Chondrocyte (in vitro differentiated cells): ENCODE data around the gene FBXO44. TPM values are rescaled to one million over a fixed set of nuclear protein-coding genes. Genes with fewer than 3 reads are reported as not detected.

Experiments
- DNase-seq: peaks from one replicate; pipeline ENCODE4 v3.0.0; 2021; ENCODE audit warnings: mixed read lengths, low spot score
- H3K27ac Mint-ChIP-seq: one replicate; pipeline ENCODE4 v1.8.0; 2021; ENCODE audit warnings: mild to moderate bottlenecking, moderate library complexity, mixed read lengths; ENCODE audit not compliant: unreplicated experiment
- H3K27me3 Mint-ChIP-seq: 2 replicates; pipeline ENCODE4 v1.8.0; 2021; ENCODE audit warnings: low read depth, mixed read lengths
- H3K36me3 Mint-ChIP-seq: 2 replicates; pipeline ENCODE4 v1.8.0; 2021; ENCODE audit warnings: low read depth, mixed read lengths
- H3K4me1 Mint-ChIP-seq: 2 replicates; pipeline ENCODE4 v1.8.0; 2021; ENCODE audit warnings: low read depth, mild to moderate bottlenecking, mixed read lengths
- H3K4me3 Mint-ChIP-seq: one replicate; pipeline ENCODE4 v1.8.0; 2021; ENCODE audit warnings: mild to moderate bottlenecking, moderate library complexity, mixed read lengths; ENCODE audit not compliant: unreplicated experiment
- H3K9me3 Mint-ChIP-seq: 2 replicates; pipeline ENCODE4 v1.8.0; 2021; ENCODE audit warnings: low read depth, mixed read lengths
- total RNA-seq: library from RNA; stranded (reverse); gene quantifications from 3 replicates; pipeline ENCODE4 v1.2.1, GENCODE V29; 2021
- TF ChIP-seq, protein P1 (sequence below): fragments of 200-600 bp; sonication (generic); IDR thresholded peaks from 2 replicates; pipeline ENCODE4 v1.5.0; 2021; ENCODE audit warnings: antibody characterized with exemption, mild to moderate bottlenecking, moderate library complexity

The FBXO44 gene
- total RNA-seq, 1 donor from 2014 or later, result 17.5 TPM

DNA sequence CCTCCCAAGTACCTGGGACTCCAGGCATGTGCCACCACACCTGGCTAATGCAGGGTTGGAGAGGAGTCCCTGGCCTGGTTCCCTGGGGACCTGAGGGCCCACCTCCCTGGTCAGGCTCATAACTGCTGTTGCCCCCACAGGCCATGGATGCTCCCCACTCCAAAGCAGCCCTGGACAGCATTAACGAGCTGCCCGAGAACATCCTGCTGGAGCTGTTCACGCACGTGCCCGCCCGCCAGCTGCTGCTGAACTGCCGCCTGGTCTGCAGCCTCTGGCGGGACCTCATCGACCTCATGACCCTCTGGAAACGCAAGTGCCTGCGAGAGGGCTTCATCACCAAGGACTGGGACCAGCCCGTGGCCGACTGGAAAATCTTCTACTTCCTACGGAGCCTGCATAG lies 13.8 kb downstream of the FBXO44 start:
- Mint-ChIP-seq H3K27me3 (no peaks in the 10 kb centered on the region), H3K4me1 (peaks cover 3% of the 10 kb centered on the region), H3K4me3 (no peak overlapping the region), H3K27ac (no peak overlapping the region), H3K36me3 (peaks cover 7% of the 10 kb centered on the region), H3K9me3 (no peaks in the 10 kb centered on the region)
- TF ChIP-seq, protein P1, sequence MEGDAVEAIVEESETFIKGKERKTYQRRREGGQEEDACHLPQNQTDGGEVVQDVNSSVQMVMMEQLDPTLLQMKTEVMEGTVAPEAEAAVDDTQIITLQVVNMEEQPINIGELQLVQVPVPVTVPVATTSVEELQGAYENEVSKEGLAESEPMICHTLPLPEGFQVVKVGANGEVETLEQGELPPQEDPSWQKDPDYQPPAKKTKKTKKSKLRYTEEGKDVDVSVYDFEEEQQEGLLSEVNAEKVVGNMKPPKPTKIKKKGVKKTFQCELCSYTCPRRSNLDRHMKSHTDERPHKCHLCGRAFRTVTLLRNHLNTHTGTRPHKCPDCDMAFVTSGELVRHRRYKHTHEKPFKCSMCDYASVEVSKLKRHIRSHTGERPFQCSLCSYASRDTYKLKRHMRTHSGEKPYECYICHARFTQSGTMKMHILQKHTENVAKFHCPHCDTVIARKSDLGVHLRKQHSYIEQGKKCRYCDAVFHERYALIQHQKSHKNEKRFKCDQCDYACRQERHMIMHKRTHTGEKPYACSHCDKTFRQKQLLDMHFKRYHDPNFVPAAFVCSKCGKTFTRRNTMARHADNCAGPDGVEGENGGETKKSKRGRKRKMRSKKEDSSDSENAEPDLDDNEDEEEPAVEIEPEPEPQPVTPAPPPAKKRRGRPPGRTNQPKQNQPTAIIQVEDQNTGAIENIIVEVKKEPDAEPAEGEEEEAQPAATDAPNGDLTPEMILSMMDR, result no peak
- DNase-seq, result no peak

- H3K27ac Mint-ChIP-seq, result no peak overlapping the region
These were observed 16.1 kb downstream of the FBXO44 start for GRCh38 chr1:11670747-11671146.

DNA sequence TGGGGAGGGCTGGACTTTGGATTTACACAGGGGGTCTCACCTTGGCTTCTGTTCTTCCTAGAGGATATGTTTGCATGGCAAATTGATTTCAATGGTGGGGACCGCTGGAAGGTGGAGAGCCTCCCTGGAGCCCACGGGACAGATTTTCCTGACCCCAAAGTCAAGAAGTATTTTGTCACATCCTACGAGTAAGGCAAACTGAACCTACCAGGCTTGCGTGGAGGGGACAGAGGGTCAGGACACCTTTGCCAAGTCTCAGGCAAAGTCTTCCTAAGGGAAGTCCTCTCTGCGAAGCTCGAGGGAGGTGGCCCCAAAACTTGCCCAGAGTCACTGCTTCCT lies 16.5 kb downstream of the FBXO44 start:
- no peaks in the 10 kb centered on the region for H3K9me3 Mint-ChIP-seq
- peaks cover 9% of the 10 kb centered on the region for H3K36me3 Mint-ChIP-seq
- H3K27ac Mint-ChIP-seq, result no peak overlapping the region
- H3K4me3 Mint-ChIP-seq, result no peak overlapping the region
- no peak for DNase-seq
- peaks cover 3% of the 10 kb centered on the region for H3K4me1 Mint-ChIP-seq
- TF ChIP-seq, protein P1, result no peak
- no peaks in the 10 kb centered on the region for H3K27me3 Mint-ChIP-seq

More at GRCh38 chr1:11670747-11671146, 16.1 kb downstream of the FBXO44 start:
- H3K9me3 Mint-ChIP-seq, result no peaks in the 10 kb centered on the region
- no peak for DNase-seq
- no peak overlapping the region for H3K4me3 Mint-ChIP-seq
- TF ChIP-seq, protein P1, result no peak
- H3K36me3 Mint-ChIP-seq, result peaks cover 9% of the 10 kb centered on the region
- H3K4me1 Mint-ChIP-seq, result peaks cover 3% of the 10 kb centered on the region
- H3K27me3 Mint-ChIP-seq, result no peaks in the 10 kb centered on the region

DNA sequence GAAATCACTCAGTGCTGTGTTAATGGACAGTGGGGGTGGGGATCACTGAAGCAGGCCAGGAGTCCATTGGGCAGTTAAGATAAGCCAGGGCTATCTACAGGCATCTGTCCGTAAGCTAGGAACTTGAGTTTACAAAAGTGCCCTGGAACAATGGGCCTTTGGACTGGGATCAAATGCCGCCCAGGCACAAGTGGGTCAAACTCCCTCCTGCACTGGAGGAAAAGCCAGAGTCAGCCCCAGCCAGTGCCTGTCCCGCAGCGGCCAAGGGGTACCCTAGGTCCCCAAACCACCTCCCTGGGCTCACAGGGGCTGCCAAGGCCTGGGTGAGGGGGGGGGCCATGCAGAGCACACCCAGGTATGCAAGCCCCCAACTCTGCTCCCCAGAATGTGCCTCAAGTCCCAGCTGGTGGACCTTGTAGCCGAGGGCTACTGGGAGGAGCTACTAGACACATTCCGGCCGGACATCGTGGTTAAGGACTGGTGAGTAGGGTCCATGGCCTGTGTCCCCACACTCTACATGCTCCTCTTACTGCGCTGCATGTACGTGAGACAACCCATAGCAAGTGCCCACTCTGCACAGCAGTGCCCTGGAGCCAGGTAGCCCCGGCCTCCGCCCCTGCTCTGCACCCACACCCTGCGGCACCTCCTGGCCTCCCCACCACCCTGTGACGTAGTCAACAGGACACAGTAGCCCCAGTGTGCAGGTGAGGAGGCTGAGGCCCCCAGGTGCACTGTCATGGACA lies 17.0 kb downstream of the FBXO44 start:
- Mint-ChIP-seq H3K27me3 (no peaks in the 10 kb centered on the region), H3K4me3 (no peak overlapping the region), H3K36me3 (peaks cover 9% of the 10 kb centered on the region)

GRCh38 chr1:11673089-11673769 lies 18.6 kb downstream of the FBXO44 start:
- Mint-ChIP-seq H3K27me3 (no peaks in the 10 kb centered on the region), H3K4me3 (no peak overlapping the region), H3K27ac (peak overlapping the region; percentile 41), H3K9me3 (no peaks in the 10 kb centered on the region), H3K36me3 (peaks cover 9% of the 10 kb centered on the region), H3K4me1 (no peaks in the 10 kb centered on the region)
- no peak for DNase-seq
- TF ChIP-seq, protein P1, result no peak

More for the DNA sequence above, 17.0 kb downstream of the FBXO44 start:
- TF ChIP-seq, protein P1, result no peak
- H3K9me3 Mint-ChIP-seq, result no peaks in the 10 kb centered on the region
- DNase-seq, result no peak
- no peak overlapping the region for H3K27ac Mint-ChIP-seq
- H3K4me1 Mint-ChIP-seq, result peaks cover 3% of the 10 kb centered on the region
